SH-SY5Y (cell line): ENCODE results near the gene POLR2L.

Source experiments
- GATA2 ChIP-seq: IDR thresholded peaks from 2 replicates; pipeline ENCODE4 v1.6.1; 2011; ENCODE audit warnings: mild to moderate bottlenecking, low read depth, low read length
- GATA3 ChIP-seq: IDR thresholded peaks from 2 replicates; pipeline ENCODE4 v1.6.1; 2011; ENCODE audit warnings: low read depth, mild to moderate bottlenecking, low read length, moderate library complexity

The POLR2L gene

DNA sequence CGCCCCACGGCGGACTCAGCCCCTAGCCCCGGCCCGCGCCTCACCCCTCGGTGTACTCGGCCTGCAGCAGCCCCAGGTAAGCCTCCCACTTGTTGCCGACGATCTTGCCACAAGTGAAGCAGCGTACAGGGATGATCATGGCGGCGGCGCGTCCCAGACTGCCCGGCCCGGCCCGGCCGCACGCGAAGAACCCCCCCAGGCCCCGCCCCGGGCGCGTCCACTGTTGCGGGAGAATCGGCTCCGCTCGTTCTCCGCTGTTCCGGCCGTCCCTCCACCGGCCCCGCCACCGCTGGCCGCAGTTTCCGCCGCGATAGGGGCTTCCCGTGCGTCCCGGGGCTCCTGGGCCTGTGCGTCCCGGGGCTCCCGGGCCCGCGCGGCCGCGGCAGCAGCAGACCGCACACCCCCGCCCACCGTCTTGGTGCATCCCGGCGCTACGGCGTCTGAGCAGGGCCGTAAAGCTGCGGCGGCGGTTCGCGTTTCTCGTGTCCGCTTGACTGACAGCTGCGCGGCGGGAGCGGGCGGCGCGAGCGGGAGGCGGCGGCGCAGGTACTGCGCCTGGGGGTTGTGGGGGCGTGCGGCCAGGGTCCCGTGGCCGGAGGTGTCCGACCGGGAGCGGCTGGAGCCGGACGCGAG is at the start of gene POLR2L, which contains the start of gene TSPAN4:
POLR2L (minus strand) TSS at position 160 of the 633 bp plus-strand sequence; CDS start at position 139, 21 bp downstream.
TSPAN4 (plus strand) TSS at position 483 of the 633 bp plus-strand sequence. CDS start 7,453 bp downstream, outside the sequence.
- TF ChIP-seq GATA3: no peak
- no peak for TF ChIP-seq GATA2

DNA sequence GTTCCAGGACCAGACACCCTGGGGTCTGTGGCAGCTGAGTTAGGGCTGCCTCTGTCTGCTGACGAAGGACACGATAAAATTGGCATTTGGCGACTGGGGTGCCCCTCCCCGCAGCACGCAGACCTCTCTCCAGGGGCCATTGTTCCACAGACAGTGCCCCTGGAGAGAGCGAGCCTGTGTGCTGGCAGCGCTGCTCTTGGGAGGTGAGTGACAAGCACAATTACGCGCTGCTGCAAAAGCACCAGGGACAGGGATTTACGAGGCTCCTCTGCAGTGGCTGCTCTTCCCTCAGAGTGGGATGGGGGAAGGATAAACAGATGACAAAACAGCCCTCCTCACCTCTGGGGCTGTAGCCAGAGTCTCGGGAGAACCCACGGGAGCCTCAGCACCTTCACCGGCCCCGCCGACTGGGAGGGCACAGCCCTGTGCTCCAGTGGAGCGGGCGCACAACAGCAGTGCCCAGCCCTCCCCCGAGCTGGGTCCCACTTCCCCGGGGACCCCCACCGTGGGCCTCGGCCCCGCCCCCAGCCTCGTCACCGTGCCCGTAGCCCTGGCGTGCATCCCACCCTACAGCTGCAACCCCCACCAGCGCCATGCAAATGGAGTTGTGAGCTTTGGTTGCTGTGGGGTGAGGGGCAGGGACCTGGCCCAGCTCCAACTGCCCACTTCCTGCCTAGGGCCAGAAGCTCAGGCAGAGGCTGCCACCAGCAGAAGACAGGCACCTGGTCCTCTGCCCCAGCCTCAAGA is 48.6 kb upstream of the POLR2L start:
- TF ChIP-seq GATA2: no peak
- no peak for TF ChIP-seq GATA3

DNA sequence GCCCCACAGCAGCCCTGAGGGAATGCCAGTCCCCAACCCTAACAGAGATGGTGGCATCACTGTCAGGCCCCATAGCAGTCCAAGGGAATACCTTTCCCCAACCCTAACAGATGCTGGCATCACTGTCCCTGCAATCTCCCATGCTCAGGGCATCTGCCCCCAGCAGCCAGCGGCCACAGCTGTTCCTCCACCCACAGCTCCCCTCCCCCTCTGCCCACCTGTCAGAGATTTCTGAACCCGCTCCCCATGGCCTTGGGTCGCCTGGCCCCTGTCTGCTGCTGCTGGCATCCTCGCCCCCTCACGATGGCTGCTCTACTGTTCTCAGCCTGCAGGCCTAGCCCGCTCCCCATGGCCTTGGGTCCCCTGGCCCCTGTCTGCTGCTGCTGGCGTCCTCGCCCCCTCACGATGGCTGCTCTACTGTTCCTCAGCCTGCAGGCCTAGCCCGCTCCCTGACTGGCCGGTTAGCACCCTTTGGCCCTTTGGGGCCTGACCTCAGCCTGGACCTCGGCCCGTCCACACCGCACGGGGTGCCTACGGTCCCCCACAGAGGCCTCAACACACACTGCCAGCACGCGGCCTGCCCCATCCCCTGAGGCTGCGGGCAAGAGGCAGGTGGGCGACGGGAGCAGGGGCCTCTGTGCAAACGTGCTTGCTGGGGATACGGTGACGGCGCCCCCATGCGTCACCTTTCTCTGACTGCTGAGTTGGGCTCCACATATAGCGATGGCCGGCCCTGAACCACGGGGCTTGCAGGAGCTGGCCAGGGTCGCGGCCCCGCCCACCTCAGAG is 47.6 kb upstream of the POLR2L start:
- TF ChIP-seq GATA2 (no peak), GATA3 (no peak)

DNA sequence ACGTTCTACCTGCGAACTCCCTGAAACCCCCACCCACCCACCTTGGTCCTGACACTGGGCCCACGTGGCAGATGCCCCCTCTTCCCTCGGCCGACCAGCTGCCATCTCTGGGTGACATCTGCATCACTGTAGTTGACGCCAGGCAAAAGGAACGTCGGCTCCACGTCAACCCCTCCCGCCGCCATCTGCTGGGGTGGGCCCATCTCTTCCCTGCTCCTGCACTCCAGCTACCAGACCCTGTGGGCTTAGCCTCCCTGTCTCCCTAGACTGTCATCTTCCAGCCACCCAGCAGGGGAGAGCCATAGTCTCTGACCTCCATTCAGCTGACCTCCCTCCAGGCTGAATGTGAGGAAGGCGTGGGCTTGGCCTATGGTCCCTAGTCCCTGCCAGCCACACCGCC is 46.9 kb upstream of the POLR2L start:
- TF ChIP-seq GATA3: no peak
- TF ChIP-seq GATA2: no peak

DNA sequence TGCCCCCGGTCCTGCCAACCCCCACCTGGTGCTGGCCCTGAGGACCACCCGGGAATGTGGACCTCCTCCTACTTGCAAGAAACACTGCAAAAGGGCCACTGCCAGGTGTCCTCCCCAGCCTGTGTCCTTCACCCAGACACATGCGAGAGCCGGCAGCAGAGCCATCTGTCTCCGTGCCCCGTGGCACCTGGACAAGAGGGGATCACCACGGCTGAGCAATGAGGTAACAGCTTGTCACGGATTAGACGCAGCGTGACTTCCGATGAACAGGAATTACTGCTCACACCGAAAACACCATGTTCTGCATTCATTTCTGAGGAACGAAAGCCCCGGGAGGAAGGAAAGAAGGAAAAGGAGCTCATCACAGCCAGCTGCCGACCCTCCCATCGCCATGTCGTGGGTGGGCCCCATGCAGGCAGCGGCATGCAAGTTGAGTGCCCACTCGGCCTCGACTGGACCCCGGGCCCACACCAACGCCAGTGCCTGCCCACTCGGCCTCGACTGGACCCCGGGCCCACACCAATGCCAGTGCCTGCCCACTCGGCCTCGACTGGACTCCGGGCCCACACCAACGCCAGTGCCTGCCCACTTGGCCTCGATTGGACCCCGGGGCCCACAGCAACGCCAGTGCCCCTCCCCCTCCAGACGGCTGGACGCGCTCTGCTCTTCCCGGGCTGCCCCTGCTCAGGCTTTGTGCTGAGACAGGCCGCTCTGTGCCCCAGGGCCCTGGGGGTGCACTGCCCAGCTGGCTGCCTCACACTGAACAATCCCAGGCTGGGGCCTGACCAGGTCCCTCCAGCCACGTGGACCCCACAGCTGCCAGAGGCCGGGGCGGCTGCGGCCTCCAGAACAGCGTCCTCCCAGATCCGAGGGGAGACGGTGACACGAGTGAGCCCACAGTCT is 46.2 kb upstream of the POLR2L start:
- TF ChIP-seq GATA2: no peak
- no peak for TF ChIP-seq GATA3

DNA sequence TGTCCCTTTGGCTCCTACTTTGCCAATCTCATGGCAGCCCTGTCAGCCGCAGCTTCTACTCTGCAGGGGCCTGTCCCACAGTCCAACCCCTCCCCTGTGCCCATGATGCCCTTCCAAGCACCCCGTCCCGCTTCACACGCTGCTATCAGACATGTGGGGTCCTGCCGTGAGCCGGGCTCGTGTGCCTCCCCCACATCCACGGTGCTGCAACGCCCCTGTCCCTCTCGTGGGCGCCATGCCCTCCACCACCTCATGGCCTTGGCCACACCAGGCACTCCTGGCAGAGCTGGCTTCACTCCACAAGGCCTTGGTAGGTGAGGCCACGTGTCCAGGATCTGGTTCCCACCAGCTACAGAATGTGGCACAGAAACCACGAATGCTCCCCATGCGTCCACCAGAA is 45.3 kb upstream of the POLR2L start:
- no peak for TF ChIP-seq GATA2
- TF ChIP-seq GATA3: no peak

DNA sequence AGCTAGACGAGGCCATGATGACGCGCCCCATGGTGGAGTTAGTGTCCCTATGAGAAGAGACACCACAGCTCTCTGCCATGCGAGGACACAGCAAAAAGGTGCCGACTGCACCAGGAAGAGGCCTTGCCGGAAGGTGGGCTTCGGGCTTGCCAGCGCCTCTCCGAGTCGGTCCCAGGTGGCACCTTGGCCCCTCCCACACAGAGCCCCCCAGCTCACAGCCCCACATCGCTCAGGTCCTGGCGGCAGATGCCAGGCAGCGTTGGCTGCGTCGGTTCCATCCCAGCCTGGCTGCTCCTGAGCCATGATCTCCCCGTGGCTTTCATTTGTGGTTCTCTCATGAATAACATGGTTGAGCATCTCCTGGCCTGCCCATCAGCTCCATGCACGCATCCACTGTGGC is 44.2 kb upstream of the POLR2L start:
- no peak for TF ChIP-seq GATA2
- no peak for TF ChIP-seq GATA3

DNA sequence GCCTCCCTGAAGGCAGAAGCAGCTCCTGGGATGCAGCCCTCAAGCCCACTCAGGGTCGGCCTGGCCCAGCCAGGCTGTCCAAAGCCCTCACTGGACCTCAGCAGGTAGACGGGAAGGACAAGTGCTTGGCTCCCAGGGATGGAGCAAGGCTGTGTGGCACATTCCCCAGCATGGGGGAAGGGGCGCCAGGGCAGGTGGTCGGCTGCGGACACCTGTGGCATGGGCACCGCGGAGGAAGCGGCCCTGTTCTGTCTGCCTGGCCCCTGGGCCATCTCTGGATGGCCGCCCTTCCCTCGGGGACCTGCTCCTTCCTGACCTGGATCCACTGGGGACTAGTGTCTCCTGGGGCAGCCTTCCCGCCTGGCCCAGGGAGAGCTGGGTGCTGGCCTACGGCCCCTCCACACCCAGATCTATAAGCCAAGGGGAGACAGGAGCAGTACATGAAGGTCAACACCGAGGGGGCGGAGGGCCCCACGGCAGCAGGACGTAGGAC is 42.3 kb upstream of the POLR2L start:
- TF ChIP-seq GATA3: no peak
- TF ChIP-seq GATA2: no peak

DNA sequence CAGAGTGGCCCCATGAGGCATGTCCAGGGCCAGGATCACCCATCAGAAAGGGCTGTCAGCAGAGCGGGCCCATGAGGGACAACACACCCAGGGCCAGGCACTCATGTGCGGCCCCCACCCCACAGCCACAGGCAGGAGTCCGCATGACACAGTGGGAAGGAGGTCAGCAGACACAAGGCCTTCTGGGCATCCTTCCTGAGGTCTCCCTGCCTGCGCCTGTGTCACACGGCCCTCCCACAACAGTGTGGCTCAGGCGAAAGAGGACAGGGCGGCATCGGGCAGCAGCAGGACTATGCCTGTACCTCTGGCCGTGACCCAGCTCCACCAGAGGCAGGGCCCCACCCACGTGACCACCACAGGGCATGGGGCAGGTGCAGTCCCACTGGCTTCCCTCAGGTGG is 41.2 kb upstream of the POLR2L start:
- TF ChIP-seq GATA2 (no peak), GATA3 (no peak)

DNA sequence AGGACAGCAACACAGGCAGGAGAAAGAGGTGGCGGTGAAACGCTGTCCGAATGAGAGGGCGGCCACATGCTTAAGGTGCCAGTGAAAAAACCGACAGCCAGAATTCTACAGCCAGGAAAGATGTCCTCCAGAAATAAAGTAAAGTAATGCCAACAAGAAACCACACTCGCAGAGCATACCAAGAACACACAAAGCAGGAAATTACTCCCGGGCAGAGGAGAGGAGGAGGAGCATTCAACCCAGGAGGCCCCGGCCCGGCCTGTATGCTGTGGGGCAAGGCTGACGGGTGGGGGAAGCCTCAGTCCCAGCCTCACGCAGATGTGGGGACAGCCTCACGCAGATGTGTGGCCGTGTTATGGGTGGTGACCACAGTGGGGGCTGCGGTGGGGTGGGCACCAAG is 40.3 kb upstream of the POLR2L start:
- no peak for TF ChIP-seq GATA2
- TF ChIP-seq GATA3: no peak

DNA sequence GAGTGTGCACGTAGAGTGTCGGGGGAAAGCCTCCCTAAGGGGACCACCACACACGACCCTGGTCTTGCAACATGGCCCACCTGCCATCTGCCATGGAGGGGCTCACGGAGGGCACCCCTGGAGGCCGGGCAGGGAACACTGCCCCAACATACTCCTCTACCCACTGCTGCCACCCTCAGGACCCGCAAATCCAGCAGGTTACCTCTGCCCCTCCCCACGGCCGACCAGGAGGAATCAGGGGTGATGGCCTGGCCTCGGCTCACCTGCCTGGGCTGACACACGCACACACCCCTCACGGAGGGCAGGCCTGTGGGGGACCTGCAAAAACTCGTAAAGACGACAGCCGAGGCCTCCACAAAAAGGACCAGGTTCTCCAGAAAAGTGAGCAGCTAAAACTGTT is 38.1 kb upstream of the POLR2L start:
- no peak for TF ChIP-seq GATA3
- TF ChIP-seq GATA2: no peak

DNA sequence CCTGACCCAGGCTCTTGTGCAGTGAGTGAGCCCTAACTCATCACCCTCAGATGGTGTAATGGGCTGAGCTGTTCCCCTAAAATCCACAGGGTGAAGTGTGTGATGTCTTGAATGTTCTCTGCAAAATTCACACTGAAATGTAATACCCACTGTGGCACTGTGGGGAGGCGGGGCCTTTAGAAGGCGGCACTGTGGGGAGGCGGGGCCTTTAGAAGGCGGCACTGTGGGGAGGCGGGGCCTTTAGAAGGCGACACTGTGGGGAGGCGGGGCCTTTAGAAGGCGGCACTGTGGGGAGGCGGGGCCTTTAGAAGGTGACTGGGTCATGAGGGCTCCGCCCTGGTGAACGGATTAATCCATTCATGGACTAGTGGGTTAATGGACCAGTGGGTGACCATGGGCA is 35.2 kb upstream of the POLR2L start:
- no peak for TF ChIP-seq GATA2
- TF ChIP-seq GATA3: no peak

DNA sequence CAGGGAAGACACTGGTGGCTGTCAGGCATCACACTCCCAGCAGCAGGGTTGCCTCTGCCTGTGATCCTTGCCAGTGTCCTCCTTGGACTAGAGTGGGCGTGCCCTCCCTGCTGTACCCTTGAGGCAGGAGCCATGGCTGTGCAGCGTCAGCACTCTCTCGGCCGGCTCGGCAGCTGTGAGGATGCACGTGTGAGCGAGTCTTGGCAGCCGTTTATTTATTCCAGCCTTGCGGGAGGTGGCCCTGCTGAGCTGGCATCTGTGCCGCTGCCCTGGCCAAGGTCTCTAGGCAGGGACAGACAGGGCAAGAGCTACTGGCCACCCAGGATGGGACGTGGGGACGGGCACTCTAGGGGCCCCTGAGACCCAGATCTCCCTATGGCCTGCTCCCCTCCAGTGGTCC is 34.2 kb upstream of the POLR2L start:
- TF ChIP-seq GATA3 (no peak), GATA2 (no peak)
